Hematopoietic multipotent progenitor cell treated with erythropoietin and hydrocortisone succinate and interleukin-3 and kit ligand, for 4 days (in vitro differentiated cells): Measurements from ENCODE around the gene RAD23A.
"Not testable (repeated sequence)": the region's sequence is repeated elsewhere in the genome, so short reads cannot be mapped to it uniquely, and the experiment has no call there.

Experiments
- DNase-seq: peaks from one replicate; pipeline ENCODE4 v3.0.0-alpha.2; 2015

Gene RAD23A

GRCh38 chr19:12955996-12956395 lies 10.3 kb downstream of the RAD23A start:
- no peak for DNase-seq

- peak; percentile 93 for DNase-seq
Measured at GRCh38 chr19:12956446-12957388, 11.1 kb downstream of the RAD23A start, which contains the start of gene GADD45GIP1. TSS of gene GADD45GIP1 (minus strand) at chr19:12957223. CDS start at chr19:12957212, 11 bp downstream.

GRCh38 chr19:12957389-12957952 lies 11.8 kb downstream of the RAD23A start:
- DNase-seq, result not testable (repeated sequence)

- no peak for DNase-seq
Measured at GRCh38 chr19:12959481-12959880, 13.8 kb downstream of the RAD23A start.

GRCh38 chr19:12965017-12965811 lies 19.6 kb downstream of the RAD23A start:
- peak; percentile 91 for DNase-seq

- no peak for DNase-seq
Measured at GRCh38 chr19:12965812-12966135, 20.1 kb downstream of the RAD23A start.

- DNase-seq, result no peak
Measured at GRCh38 chr19:12967907-12968306, 22.2 kb downstream of the RAD23A start.

- DNase-seq, result peak; percentile 43
Measured at GRCh38 chr19:12969292-12969988, 23.8 kb downstream of the RAD23A start, which contains the start of gene DAND5. TSS of gene DAND5 (plus strand) at chr19:12969576. CDS start at chr19:12969661, 85 bp downstream.

- no peak for DNase-seq
Measured at GRCh38 chr19:12970070-12970820, 24.6 kb downstream of the RAD23A start.

- no peak for DNase-seq
Measured at GRCh38 chr19:12973236-12973635, 27.6 kb downstream of the RAD23A start.

- peak; percentile 60 for DNase-seq
Measured at GRCh38 chr19:12974301-12975220, 28.9 kb downstream of the RAD23A start.

- no peak for DNase-seq
Measured at GRCh38 chr19:12975221-12975741, 29.6 kb downstream of the RAD23A start.

GRCh38 chr19:12976109-12976508 lies 30.4 kb downstream of the RAD23A start:
- DNase-seq, result not testable (repeated sequence)

GRCh38 chr19:12979974-12980373 lies 34.3 kb downstream of the RAD23A start:
- no peak for DNase-seq

GRCh38 chr19:12982648-12983047 lies 37.0 kb downstream of the RAD23A start:
- DNase-seq, result no peak

GRCh38 chr19:12983091-12983490 lies 37.4 kb downstream of the RAD23A start:
- DNase-seq, result no peak

GRCh38 chr19:12983542-12984142 lies 38.0 kb downstream of the RAD23A start:
- peak; percentile 86 for DNase-seq

- DNase-seq, result peak; percentile 63
Measured at GRCh38 chr19:12984143-12984627, 38.5 kb downstream of the RAD23A start.

GRCh38 chr19:12984683-12985048 lies 39.0 kb downstream of the RAD23A start:
- DNase-seq, result no peak
